Panc1 (cell line): ENCODE measurements around the gene KAZN. TPM values are rescaled to one million over a fixed set of nuclear protein-coding genes. Genes with fewer than 3 reads are reported as not detected.

ENCODE experiments used
- ATAC-seq: fragments of 200-7000 bp; cut with Tn5 transposase; 2 replicates; pipeline ENCODE4 v1.9.1; 2020; ENCODE audit warnings: mild to moderate bottlenecking, moderate library complexity
- BruUV-seq: library from RNA; stranded (reverse); fragments of 400-500 nt; replicated peaks from 2 replicates; lab custom pipeline; 2021; lab: Mats Ljungman, UMichigan
- CTCF ChIA-PET: fragments of 300-600 bp; sonication (Branson Sonifier 250); formaldehyde crosslinking; loops from one replicate; lab custom pipeline; 2022; ENCODE audit warnings: antibody characterized with exemption; lab: Charles Lee
- POLR2A ChIA-PET: fragments of 300-600 bp; sonication (Branson Sonifier 250); formaldehyde crosslinking; loops from one replicate; lab custom pipeline; 2022; ENCODE audit warnings: antibody characterized with exemption; lab: Charles Lee
- DNase-seq: peaks from one replicate; pipeline ENCODE4 v3.0.0-alpha.2; 2010; ENCODE audit warnings: low read depth, low spot score
- H3K27ac ChIP-seq: 2 replicates; pipeline ENCODE4 v1.5.1; 2011; ENCODE audit warnings: mild to moderate bottlenecking, low read length, inconsistent platforms
- H3K27me3 ChIP-seq: fragments of 200-500 bp; sonication (Bioruptor generic); 2 replicates; pipeline ENCODE4 v1.6.0; 2014; ENCODE audit warnings: low read length, inconsistent platforms; ENCODE audit not compliant: control insufficient read depth, insufficient read depth
- H3K36me3 ChIP-seq: fragments of 200-500 bp; sonication (Bioruptor generic); 2 replicates; pipeline ENCODE4 v1.5.1; 2014; ENCODE audit warnings: inconsistent platforms, mild to moderate bottlenecking, low read length, moderate library complexity; ENCODE audit not compliant: control insufficient read depth, insufficient read depth
- H3K4me1 ChIP-seq: 2 replicates; pipeline ENCODE4 v1.5.1; 2011; ENCODE audit warnings: inconsistent platforms, mild to moderate bottlenecking, low read length, moderate library complexity; ENCODE audit not compliant: control insufficient read depth, insufficient read depth
- H3K4me3 ChIP-seq, 2 experiments: 2 replicates each; pipeline ENCODE4 v1.5.1; 2011 to 2012; ENCODE audit warnings: low read depth in 2 of 2, low read length in 2 of 2, mild to moderate bottlenecking in 2 of 2, inconsistent platforms in 1 of 2, moderate library complexity in 1 of 2
- H3K9me3 ChIP-seq: fragments of 200-500 bp; sonication (Bioruptor generic); 2 replicates; pipeline ENCODE4 v1.5.1; 2014; ENCODE audit warnings: low read depth, mild to moderate bottlenecking, inconsistent platforms, low read length, moderate library complexity; ENCODE audit not compliant: control insufficient read depth, insufficient read depth
- CTCF ChIP-seq: fragments of 450-650 bp; IDR thresholded peaks from 2 replicates; pipeline ENCODE4 v1.5.1; 2017; ENCODE audit warnings: mild to moderate bottlenecking
- POLR2AphosphoS5 ChIP-seq: IDR thresholded peaks from 2 replicates; pipeline ENCODE4 v1.6.1; 2012; ENCODE audit warnings: mild to moderate bottlenecking, low read depth, low read length, moderate library complexity
- REST ChIP-seq, 2 experiments: IDR thresholded peaks; 2 replicates each; pipeline ENCODE4 v1.6.1; 2011 to 2012; ENCODE audit warnings: low read depth in 2 of 2, control low read depth in 1 of 2, low read length in 1 of 2, mild to moderate bottlenecking in 1 of 2, moderate library complexity in 1 of 2; ENCODE audit not compliant: insufficient read depth in 1 of 2
- SIN3A ChIP-seq: IDR thresholded peaks from 2 replicates; pipeline ENCODE4 v1.6.1; 2012; ENCODE audit warnings: low read depth, mild to moderate bottlenecking, low read length, moderate library complexity, borderline replicate concordance; ENCODE audit not compliant: insufficient read depth
- TCF7L2 ChIP-seq: IDR thresholded peaks from 2 replicates; pipeline ENCODE4 v1.6.1; 2011; ENCODE audit warnings: mild to moderate bottlenecking, low read depth, low read length, inconsistent platforms
- in situ Hi-C: cut with HindIII; loops from 2 replicates; pipeline ENCODE4 v1.10.0; 2016; ENCODE audit warnings: low sequenced_read_pairs, low pct_unique_long_range_greater_than_20kb
- intact Hi-C: fragments of 100-400 bp; cut with micrococcal nuclease; formaldehyde crosslinking; loops from one replicate; pipeline ENCODE4 v1.10.0; 2022; ENCODE audit not compliant: unreplicated experiment
- total RNA-seq: library from RNA; stranded (reverse); gene quantifications from one replicate; pipeline ENCODE4 v1.2.1, GENCODE V29; 2021; ENCODE audit not compliant: unreplicated experiment

Gene KAZN
- total RNA-seq, 1 experiment from 2014 or later, result 6.6 TPM

GRCh38 chr1:14842361-14842760, 243.9 kb downstream of the KAZN start:
- no peaks in the 10 kb centered on the region for H3K4me1 ChIP-seq
- CTCF ChIA-PET, result no interaction called here
- TF ChIP-seq REST (IDR thresholded peaks at IDR 0.05; ENCODE audit: insufficient read depth in 1 of 2, low read depth in 2 of 2, low read length in 1 of 2) (no peak), POLR2AphosphoS5 (no peak), TCF7L2 (no peak), SIN3A (no peak), CTCF (no peak)
- BruUV-seq, result no TSS peak
- no peak overlapping the region for H3K27ac ChIP-seq
- no peaks in the 10 kb centered on the region; the same call in 1 of the 2 replicates for H3K27me3 ChIP-seq
- intact Hi-C loops (no loop called here), in situ Hi-C loops (no loop called here)
- POLR2A ChIA-PET, result no interaction called here
- H3K36me3 ChIP-seq, result no peaks in the 10 kb centered on the region
- no peak overlapping the region for H3K4me3 ChIP-seq
- no peak for DNase-seq
- peaks cover 7% of the 10 kb centered on the region; the same call in 1 of the 2 replicates for H3K9me3 ChIP-seq
- no peak for ATAC-seq

- H3K4me3 ChIP-seq, result no peak overlapping the region
- ATAC-seq, result no peak
- POLR2A ChIA-PET, result no interaction called here
- H3K4me1 ChIP-seq, result no peaks in the 10 kb centered on the region
- DNase-seq, result no peak
- intact Hi-C loops (no loop called here), in situ Hi-C loops (no loop called here)
- H3K36me3 ChIP-seq, result no peaks in the 10 kb centered on the region
- CTCF ChIA-PET, result no interaction called here
- peaks cover 7% of the 10 kb centered on the region; the same call in 1 of the 2 replicates for H3K9me3 ChIP-seq
- BruUV-seq, result no TSS peak
- H3K27me3 ChIP-seq, result no peaks in the 10 kb centered on the region; the same call in 1 of the 2 replicates
- no peak for TF ChIP-seq REST (IDR thresholded peaks at IDR 0.05; ENCODE audit: insufficient read depth in 1 of 2, low read depth in 2 of 2, low read length in 1 of 2)
- TF ChIP-seq POLR2AphosphoS5, result no peak
- TF ChIP-seq SIN3A, result no peak
- TF ChIP-seq TCF7L2, result no peak
- TF ChIP-seq CTCF, result no peak
- H3K27ac ChIP-seq, result no peak overlapping the region
Measured at GRCh38 chr1:14842891-14843290, 244.4 kb downstream of the KAZN start.
